Tongue (tissue), 2 donors: ENCODE measurements around the gene PEMT. TPM values are rescaled to one million over a fixed set of nuclear protein-coding genes. Genes with fewer than 3 reads are reported as not detected.
A peak's percentile ranks its signal among the peaks of the same experiment; 100 is the strongest.
"Not testable (repeated sequence)": the region's sequence is repeated elsewhere in the genome, so short reads cannot be mapped to it uniquely, and the experiment has no call there.

Experiments used
- DNase-seq: peaks from one replicate; pipeline ENCODE4 v3.0.0-alpha.2; 2015
- total RNA-seq: library from RNA; depleted of rRNA; stranded (reverse); fragments of >200 nt; gene quantifications from one replicate; pipeline ENCODE4 v1.2.3, GENCODE V29; 2014

Gene PEMT
- total RNA-seq, 1 donor from 2014 or later, result 31.4 TPM

- no peak for DNase-seq
Observed at GRCh38 chr17:17502741-17503565, 88.6 kb downstream of the PEMT start.

- DNase-seq, result no peak
Observed at GRCh38 chr17:17500999-17501605, 90.4 kb downstream of the PEMT start.

- no peak for DNase-seq
Observed at GRCh38 chr17:17499402-17500145, 91.9 kb downstream of the PEMT start.

- no peak for DNase-seq
Observed at GRCh38 chr17:17498606-17499301, 92.8 kb downstream of the PEMT start.

- no peak for DNase-seq
Observed at GRCh38 chr17:17497845-17498520, 93.5 kb downstream of the PEMT start.

GRCh38 chr17:17497065-17497844, 94.3 kb downstream of the PEMT start:
- no peak for DNase-seq

GRCh38 chr17:17496189-17497064, 95.1 kb downstream of the PEMT start, which contains the start of gene RASD1:
RASD1 (minus strand) TSS chr17:17496395; CDS start chr17:17496181, 214 bp downstream.
- DNase-seq, result peak; percentile 93

- DNase-seq, result peak; percentile 34
Observed at GRCh38 chr17:17495536-17496188, 95.8 kb downstream of the PEMT start.

- DNase-seq, result peak; percentile 62
Observed at GRCh38 chr17:17494870-17495535, 96.5 kb downstream of the PEMT start.

GRCh38 chr17:17494499-17494869, 97.0 kb downstream of the PEMT start:
- no peak for DNase-seq

GRCh38 chr17:17493986-17494466, 97.5 kb downstream of the PEMT start:
- DNase-seq, result no peak

- DNase-seq, result no peak
Observed at GRCh38 chr17:17493249-17493985, 98.1 kb downstream of the PEMT start.

- peak; percentile 40 for DNase-seq
Observed at GRCh38 chr17:17492571-17492970, 98.9 kb downstream of the PEMT start.

- no peak for DNase-seq
Observed at GRCh38 chr17:17492085-17492484, 99.4 kb downstream of the PEMT start.

- DNase-seq, result no peak
Observed at GRCh38 chr17:17491546-17491988, 99.9 kb downstream of the PEMT start.

GRCh38 chr17:17491031-17491471, 100.5 kb downstream of the PEMT start:
- no peak for DNase-seq

- no peak for DNase-seq
Observed at GRCh38 chr17:17487998-17488397, 103.5 kb downstream of the PEMT start.

GRCh38 chr17:17486416-17486815, 105.1 kb downstream of the PEMT start:
- DNase-seq, result not testable (repeated sequence)
